Daoy (cell line): Measurements from ENCODE around the gene RASL10A. TPM values are rescaled to one million over a fixed set of nuclear protein-coding genes. Genes with fewer than 3 reads are reported as not detected.

ENCODE experiments used
- DNase-seq: peaks from one replicate; pipeline ENCODE4 v3.0.0-alpha.2; 2015; ENCODE audit warnings: low read depth
- total RNA-seq: library from RNA; depleted of rRNA; stranded (reverse); fragments of >200 nt; shearing (Covaris generic); gene quantifications from 2 replicates; pipeline ENCODE4 v1.2.3, GENCODE V29; 2014

Gene RASL10A
- total RNA-seq, 1 experiment from 2014 or later: 0.11 TPM

DNA sequence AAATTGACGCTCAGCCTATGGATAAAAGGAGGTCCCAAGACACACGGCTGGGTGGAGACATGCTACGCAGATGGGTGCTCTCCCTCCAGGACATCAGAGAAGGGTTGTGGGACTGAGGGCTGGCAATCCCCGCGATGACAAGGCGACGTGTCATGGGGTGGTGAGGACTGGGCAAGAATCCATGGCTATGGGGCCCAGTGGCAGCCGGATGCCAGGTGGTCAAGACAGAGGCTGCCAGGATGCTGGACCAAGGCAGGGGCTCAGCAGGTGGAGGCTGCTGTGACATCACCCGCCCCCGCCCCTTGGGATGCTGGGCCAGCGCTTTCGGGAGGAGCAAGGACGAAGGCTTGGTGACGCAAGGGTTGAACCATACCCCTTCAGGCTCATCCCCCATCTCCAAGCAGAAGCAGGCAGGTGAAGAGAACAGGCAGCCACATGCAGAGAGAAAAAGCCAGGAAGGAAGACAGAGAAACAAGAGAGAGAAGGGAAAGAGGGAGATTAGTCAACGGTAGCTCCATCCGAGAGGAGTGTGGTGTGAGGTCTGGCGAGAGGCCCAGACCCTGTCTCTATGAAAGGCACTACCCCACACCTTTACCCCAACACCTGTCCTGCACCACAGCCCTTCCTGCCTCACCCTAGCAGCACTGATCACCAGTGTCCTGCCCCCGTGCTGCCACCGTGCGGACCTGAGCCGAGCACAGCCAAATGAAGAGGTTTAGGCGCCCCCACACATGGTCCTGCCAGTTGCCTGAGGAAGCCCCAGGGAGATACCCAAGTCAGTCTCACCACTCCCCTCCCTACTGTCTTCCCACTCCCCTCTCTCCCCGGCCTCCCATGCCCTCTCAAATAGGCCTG is 24.1 kb upstream of the RASL10A start:
- peak; percentile 27 for DNase-seq

- no peak for DNase-seq
Observed at GRCh38 chr22:29338398-29338797, 22.9 kb upstream of the RASL10A start.

DNA sequence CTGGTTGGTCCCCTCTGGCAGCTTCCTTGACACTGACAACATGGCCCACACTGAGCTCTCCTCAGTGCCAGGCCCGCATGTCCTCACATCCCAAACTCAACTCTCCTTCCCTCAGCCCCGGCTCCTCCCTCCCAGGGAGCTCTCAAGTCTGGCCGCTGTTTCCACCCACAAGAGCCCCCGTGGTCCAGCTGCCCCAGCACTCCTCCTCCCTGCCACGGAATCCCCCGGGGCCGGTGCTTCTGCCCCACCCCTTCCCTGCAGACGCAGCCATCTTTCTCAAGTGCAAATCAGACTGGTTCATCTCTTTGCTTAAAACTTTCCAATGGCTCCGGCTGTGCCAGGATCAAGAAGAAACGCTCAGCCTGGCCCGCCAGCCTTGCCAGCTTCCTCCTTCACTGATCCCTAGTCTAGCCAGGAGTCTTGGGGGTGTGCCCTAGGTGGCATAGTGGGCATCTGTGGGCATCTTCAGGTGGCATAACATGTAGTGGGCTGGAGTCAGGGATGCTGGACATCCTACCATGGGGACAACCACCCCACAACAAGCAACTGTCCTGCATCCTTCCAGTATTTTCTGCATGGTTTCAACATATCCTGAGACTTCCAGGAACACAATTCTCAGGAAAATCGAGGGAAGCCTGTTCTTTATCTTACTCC is 22.3 kb upstream of the RASL10A start:
- no peak for DNase-seq

DNA sequence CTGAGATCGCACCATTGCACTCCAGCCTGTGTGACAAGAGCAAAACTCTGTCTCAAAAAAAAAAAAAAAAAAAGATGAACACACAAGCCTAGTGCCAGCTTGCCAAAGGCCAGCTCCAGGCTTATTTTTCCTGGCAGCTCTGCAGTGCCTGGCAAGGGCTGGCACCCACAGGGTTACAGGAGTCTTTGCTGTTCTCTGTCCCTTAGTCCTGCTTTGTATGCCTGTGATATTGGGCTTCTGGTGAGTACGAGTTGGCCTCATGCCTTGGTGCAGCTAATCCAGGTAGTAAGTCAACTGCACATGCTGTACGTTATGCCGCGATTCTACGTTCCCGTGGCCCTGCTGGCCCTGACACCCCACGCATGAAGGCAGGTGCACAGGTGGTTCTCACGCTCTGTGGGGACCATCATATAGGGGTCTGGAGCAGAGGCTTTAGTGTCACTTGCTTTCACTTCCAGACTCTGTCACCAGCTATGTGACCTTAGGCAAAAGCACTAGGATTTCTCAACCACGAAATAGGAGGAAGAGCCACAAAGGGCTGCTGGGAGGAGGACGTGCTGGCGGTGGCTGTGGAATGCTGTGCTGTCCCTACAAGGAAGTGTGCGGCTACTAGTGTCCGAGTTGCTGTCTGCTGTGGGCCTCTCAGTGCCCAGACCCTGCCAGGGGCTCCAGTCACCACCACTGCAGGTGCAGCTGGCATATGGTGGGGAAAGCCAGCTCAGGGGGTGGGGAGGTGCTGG is 21.4 kb upstream of the RASL10A start:
- peak; percentile 2 for DNase-seq

DNA sequence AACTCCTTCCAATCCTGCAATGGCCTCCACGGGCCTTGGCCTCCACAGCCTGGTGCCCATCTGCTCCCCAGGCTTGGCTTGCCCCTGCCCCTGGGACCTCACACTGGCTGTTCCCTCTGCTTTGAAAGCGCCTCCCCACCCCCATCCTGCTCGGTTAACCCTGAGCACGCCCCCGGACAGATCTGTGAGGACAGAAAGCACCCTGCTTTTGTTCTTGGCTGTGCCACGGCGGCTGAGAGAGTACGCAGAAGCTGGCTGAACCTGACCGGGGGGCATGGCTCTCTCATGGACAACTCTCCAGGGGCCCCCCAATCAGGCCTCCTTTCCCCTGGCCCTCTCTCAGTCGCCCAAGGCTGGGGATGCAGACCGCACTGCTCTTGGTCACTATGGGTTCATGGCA is 20.2 kb upstream of the RASL10A start:
- DNase-seq: no peak

GRCh38 chr22:29334696-29335344 is 19.3 kb upstream of the RASL10A start:
- DNase-seq: peak; percentile 23

- DNase-seq: peak; percentile 2
Observed at GRCh38 chr22:29334148-29334547, 18.7 kb upstream of the RASL10A start.

DNA sequence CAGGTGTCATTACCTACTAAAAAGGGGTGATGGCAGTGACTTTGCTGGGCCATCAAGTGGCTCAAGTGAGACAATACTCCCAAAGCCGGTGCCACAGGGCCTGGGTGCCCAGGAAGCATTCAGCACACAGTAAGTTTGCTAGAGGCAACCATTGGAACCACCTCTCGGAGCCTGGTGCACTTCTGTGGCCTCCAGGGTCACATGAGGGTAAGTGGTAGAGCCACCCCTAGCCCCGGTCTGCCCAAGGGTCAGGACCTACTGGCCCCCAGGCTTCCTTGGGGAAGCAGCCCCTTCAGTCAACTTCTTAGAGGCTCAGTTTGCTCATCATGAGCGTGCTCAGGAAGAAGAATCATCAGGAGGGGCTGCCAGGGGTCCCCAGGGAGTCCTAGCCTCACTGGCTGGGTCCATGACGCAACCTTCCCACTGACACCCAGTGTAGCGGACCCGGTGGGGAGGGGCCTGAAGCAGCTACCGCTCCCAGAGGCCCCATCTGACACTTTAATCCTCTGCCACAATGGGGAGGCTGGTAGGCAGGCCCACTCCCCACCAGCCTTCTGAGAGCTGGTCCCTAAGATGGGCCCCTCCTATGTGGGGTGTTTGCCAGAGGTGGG is 17.5 kb upstream of the RASL10A start:
- no peak for DNase-seq

DNA sequence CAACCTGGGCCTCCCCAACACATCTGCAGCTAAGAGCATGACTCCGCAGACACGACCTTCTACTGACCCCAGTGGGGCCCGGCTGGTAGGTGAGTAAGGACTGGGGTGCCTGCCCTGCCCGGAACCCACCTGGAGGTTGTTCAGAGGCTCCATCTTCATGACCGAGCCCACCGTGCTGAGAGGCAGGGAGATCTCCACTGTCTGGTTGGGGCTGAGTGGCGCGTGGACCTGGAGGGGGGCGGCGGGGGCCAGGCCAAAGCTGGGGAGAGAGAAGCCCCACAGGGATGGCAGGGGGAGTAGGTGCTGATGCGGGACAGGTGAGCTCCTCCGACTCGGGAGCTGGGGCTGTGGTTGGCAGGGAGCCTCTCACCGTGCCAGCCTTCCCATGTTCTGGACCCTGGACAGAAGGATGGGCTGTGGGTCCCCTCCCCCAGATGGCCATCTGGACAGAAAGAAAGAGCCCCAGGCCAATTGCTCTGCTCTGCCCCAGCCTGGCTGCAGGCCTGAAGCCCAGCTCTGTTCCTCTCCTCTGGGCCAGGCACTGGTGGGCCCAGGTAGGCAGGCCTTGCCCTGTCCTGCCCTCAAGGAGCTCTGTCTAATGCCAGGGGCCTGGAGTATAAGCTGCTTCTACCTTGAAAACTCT is 16.3 kb upstream of the RASL10A start:
- no peak for DNase-seq

DNA sequence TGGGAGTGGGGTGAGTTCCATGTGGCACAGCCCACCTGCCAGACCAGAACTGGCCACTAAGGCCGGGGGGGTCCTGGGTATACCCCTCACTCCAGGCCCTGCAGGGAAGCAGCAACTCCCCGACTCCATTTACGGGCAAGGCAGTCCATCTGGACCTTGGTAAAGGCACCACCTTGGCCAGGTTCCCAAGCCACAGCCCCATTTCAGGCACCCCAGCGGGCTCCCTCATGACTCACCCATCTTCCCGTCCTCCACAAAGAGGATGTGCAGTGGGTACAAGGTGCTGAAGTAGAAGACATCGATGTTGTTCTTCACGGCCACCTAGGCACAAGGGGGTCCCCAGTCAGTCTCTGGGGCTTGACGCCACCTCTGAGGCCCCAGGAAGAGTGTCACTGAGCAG is 15.7 kb upstream of the RASL10A start:
- DNase-seq: peak; percentile 79

- peak; percentile 89 for DNase-seq
Observed at GRCh38 chr22:29330753-29331152, 15.3 kb upstream of the RASL10A start.

GRCh38 chr22:29330291-29330690 is 14.8 kb upstream of the RASL10A start:
- DNase-seq: peak; percentile 1

DNA sequence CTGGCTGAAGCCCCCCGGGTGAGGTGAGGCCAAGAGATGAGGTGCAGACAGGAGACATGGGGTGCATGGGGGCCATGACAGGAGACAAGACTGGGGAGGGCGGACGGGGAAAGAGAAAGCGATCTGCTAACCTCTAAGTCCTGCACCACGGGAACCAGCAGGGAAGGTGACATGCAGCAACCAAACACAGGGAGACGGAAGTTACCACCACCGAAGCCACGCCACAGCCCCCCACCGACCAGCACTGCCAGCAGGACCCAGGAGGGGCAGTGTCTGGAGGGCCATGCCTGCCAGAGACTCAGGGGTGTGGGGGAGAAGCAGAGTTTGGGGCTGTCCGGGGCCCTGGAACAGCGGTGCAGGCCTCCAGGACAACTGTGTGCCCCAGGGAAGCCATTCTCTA is 14.1 kb upstream of the RASL10A start:
- DNase-seq: no peak

GRCh38 chr22:29328566-29329500 is 13.3 kb upstream of the RASL10A start:
- DNase-seq: peak; percentile 56

DNA sequence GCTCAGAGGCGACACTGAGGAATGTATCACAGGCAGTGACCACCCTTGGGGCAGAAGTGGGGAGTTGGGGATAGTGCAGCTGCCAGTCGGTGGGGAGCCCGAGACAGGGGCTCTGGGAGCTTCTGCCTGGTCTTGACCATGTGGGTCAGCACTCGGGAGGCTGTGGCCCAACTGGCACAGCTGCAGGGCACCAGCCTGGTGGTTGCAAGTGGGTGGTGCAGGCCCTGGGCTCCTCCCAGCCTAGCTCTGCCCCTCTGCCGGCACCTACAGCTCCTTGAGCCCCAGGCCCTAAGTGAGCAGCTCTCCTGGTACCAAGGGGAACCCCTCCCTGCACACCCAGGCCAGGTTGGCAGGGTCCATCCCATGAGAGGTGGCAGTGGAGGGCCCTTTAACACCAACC is 12.6 kb upstream of the RASL10A start:
- peak; percentile 1 for DNase-seq

GRCh38 chr22:29327089-29327764 is 11.7 kb upstream of the RASL10A start:
- peak; percentile 1 for DNase-seq

DNA sequence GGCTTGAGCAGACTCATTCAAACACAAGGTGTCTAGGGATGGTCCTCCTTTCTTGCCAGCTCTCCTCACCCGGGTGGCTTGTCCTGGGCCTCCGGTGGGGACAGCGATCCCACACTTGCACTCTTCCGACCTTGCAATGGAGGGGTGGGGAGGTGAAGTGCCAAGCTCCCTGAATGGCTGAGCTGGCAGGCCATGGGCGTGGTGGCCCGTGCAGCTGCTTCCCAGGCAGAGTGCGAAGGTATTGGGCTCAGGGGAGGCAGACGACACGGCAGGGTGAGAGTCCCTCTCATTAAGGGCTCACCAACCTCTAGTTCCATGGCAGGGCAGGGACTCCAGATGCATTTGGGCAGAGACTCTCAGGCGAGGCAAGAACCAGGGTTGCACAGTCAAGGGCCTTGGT is 11.0 kb upstream of the RASL10A start:
- DNase-seq: peak; percentile 2

- DNase-seq: peak; percentile 11
Observed at GRCh38 chr22:29325785-29326315, 10.4 kb upstream of the RASL10A start.

GRCh38 chr22:29325356-29325755 is 9.9 kb upstream of the RASL10A start:
- DNase-seq: no peak
